Measurements from ENCODE around the gene HAUS8.

HAUS8 gene

DNA sequence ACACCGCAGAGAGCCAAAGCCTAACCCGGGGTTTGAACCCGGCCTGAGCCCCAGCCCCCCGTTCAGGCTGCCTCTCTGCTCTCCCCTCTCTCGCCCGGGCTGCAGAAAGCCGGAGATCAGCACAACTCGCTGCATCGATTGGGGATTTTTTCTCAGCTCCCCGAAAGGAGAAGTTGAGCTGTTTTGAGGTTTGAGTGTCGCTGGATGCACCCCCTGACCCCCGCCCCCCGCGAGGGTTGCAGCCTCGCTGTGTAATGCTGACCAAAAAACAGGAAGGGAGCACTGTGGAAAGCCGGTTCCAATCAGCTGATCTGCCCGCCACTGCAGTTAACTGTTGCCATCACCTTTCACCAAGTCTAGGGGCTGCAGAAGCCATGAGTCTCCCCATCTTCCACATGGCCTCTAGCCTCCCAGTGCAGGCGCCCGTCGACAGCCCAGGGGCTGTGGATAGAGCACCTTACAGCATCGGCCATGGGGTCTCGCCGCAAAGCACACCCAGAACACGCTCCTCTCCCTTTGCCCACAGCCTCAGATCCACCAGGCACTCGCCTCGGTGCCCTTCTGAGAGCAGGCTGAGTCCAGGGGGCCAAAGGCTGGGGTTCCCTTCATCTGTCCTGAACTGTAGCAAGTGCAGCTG, 34.8 kb upstream of the HAUS8 start:
- Histone ChIP-seq H3K9ac (ENCODE audit: low read length) (no peak overlapping the region), H3K4me2 (ENCODE audit: low read depth, low read length) (no peak overlapping the region), H4K20me1 (ENCODE audit: insufficient read depth, low read length) (no peaks in the 10 kb centered on the region), H2AFZ (ENCODE audit: low read length) (no peak overlapping the region), H3K4me3 (ENCODE audit: low read length) (no peak overlapping the region), H3F3A (ENCODE audit: insufficient read depth, low read length) (no peaks in the 10 kb centered on the region), H3K4me1 (ENCODE audit: low read length) (no peaks in the 10 kb centered on the region), H3K9me2 (replicated peaks; ENCODE audit: insufficient read depth, low read length) (no peaks in the 10 kb centered on the region), H3K27me3 (replicated peaks; ENCODE audit: insufficient read depth, low read length) (no peaks in the 10 kb centered on the region), H3K79me2 (ENCODE audit: low read length) (no peaks in the 10 kb centered on the region; the same call in 1 of the 2 replicates), H3K36me3 (replicated peaks; ENCODE audit: insufficient read depth, low read length) (no peaks in the 10 kb centered on the region), H3K27ac (ENCODE audit: low read length) (no peak overlapping the region), H3K9me3 (replicated peaks; ENCODE audit: insufficient read depth, low read length) (no peaks in the 10 kb centered on the region)
- DNase-seq, result no peak
- TF ChIP-seq EZH2 (optimal IDR thresholded peaks at IDR 0.05; ENCODE audit: low read depth, low read length) (no peak), EZH2phosphoT487 (IDR thresholded peaks at IDR 0.05; ENCODE audit: low read length) (no peak)
- TF ChIP-seq, protein P1, sequence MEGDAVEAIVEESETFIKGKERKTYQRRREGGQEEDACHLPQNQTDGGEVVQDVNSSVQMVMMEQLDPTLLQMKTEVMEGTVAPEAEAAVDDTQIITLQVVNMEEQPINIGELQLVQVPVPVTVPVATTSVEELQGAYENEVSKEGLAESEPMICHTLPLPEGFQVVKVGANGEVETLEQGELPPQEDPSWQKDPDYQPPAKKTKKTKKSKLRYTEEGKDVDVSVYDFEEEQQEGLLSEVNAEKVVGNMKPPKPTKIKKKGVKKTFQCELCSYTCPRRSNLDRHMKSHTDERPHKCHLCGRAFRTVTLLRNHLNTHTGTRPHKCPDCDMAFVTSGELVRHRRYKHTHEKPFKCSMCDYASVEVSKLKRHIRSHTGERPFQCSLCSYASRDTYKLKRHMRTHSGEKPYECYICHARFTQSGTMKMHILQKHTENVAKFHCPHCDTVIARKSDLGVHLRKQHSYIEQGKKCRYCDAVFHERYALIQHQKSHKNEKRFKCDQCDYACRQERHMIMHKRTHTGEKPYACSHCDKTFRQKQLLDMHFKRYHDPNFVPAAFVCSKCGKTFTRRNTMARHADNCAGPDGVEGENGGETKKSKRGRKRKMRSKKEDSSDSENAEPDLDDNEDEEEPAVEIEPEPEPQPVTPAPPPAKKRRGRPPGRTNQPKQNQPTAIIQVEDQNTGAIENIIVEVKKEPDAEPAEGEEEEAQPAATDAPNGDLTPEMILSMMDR (IDR thresholded peaks at IDR 0.05; ENCODE audit: low read length), result no peak

DNA sequence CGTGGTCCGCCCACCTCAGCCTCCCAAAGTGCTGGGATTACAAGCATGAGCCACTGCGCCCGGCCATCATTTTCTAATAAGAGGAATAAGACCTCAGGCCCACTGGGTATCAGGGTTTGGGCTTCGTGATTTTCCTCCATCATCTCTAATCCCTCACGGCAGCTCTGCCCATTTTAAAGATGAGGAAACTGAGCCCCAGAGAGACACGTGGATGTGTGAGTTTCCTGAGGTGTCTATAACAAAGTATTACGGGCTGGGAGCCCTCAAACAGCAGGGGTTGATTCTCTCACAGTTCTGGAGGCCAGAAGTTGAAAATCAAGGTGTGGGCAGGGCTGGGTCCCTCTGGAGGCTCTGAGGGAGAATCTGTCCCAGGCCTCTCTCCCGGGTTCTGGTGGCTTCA, 34.0 kb upstream of the HAUS8 start:
- Histone ChIP-seq H4K20me1 (ENCODE audit: insufficient read depth, low read length) (no peaks in the 10 kb centered on the region), H2AFZ (ENCODE audit: low read length) (no peak overlapping the region), H3K27ac (ENCODE audit: low read length) (no peak overlapping the region), H3K36me3 (replicated peaks; ENCODE audit: insufficient read depth, low read length) (no peaks in the 10 kb centered on the region), H3K4me3 (ENCODE audit: low read length) (no peak overlapping the region), H3K79me2 (ENCODE audit: low read length) (no peaks in the 10 kb centered on the region; the same call in 1 of the 2 replicates), H3K4me2 (ENCODE audit: low read depth, low read length) (no peak overlapping the region), H3K9me2 (replicated peaks; ENCODE audit: insufficient read depth, low read length) (no peaks in the 10 kb centered on the region), H3F3A (ENCODE audit: insufficient read depth, low read length) (no peaks in the 10 kb centered on the region), H3K9ac (ENCODE audit: low read length) (no peak overlapping the region), H3K4me1 (ENCODE audit: low read length) (no peaks in the 10 kb centered on the region), H3K27me3 (replicated peaks; ENCODE audit: insufficient read depth, low read length) (no peaks in the 10 kb centered on the region), H3K9me3 (replicated peaks; ENCODE audit: insufficient read depth, low read length) (no peaks in the 10 kb centered on the region)
- no peak for TF ChIP-seq EZH2 (optimal IDR thresholded peaks at IDR 0.05; ENCODE audit: low read depth, low read length)
- TF ChIP-seq, protein P1 (IDR thresholded peaks at IDR 0.05; ENCODE audit: low read length), result no peak
- TF ChIP-seq EZH2phosphoT487 (IDR thresholded peaks at IDR 0.05; ENCODE audit: low read length), result no peak
- no peak for DNase-seq

DNA sequence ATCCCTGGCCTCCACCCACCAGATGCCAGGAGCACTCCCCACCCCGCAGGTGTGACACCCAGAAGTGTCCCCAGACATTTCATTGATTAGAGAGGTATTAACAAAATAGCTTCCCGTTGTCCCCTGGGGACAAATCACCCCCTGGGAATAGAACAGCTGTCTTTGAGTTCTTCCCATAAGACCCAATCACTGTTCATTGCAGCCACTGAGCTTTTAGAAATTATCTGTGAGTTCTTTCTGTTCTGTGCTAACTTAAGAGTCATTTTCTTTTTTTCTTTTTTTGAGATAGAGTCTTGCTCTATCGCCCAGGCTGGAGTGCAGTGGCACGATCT, 33.2 kb upstream of the HAUS8 start:
- Histone ChIP-seq H3K79me2 (ENCODE audit: low read length) (no peaks in the 10 kb centered on the region; the same call in 1 of the 2 replicates), H3K4me2 (ENCODE audit: low read depth, low read length) (no peak overlapping the region), H2AFZ (ENCODE audit: low read length) (no peak overlapping the region), H3K27ac (ENCODE audit: low read length) (no peak overlapping the region), H4K20me1 (ENCODE audit: insufficient read depth, low read length) (no peaks in the 10 kb centered on the region), H3K27me3 (replicated peaks; ENCODE audit: insufficient read depth, low read length) (no peaks in the 10 kb centered on the region), H3K9me2 (replicated peaks; ENCODE audit: insufficient read depth, low read length) (no peaks in the 10 kb centered on the region), H3K36me3 (replicated peaks; ENCODE audit: insufficient read depth, low read length) (no peaks in the 10 kb centered on the region), H3K9me3 (replicated peaks; ENCODE audit: insufficient read depth, low read length) (no peaks in the 10 kb centered on the region), H3K4me3 (ENCODE audit: low read length) (no peak overlapping the region), H3K4me1 (ENCODE audit: low read length) (no peaks in the 10 kb centered on the region), H3K9ac (ENCODE audit: low read length) (no peak overlapping the region), H3F3A (ENCODE audit: insufficient read depth, low read length) (no peaks in the 10 kb centered on the region)
- TF ChIP-seq, protein P1 (IDR thresholded peaks at IDR 0.05; ENCODE audit: low read length), result no peak
- no peak for TF ChIP-seq EZH2phosphoT487 (IDR thresholded peaks at IDR 0.05; ENCODE audit: low read length)
- TF ChIP-seq EZH2 (optimal IDR thresholded peaks at IDR 0.05; ENCODE audit: low read depth, low read length), result no peak
- DNase-seq, result no peak

Data from MM.1S (cell line).